Transverse colon (tissue), 4 donors: ENCODE measurements around the gene DNM1L. TPM values are rescaled to one million over a fixed set of nuclear protein-coding genes. Genes with fewer than 3 reads are reported as not detected.

Source experiments
- DNase-seq: peaks from one replicate; pipeline ENCODE4 v3.0.0-alpha.2; 2019
- H3K27ac ChIP-seq, 4 donors: fragments of 200-600 bp; sonication (generic); 2 replicates each; pipeline ENCODE4 v1.5.1; 2016 to 2018; ENCODE audit warnings: inconsistent platforms in 4 of 4
- H3K27me3 ChIP-seq: fragments of 200-600 bp; sonication (generic); 2 replicates; pipeline ENCODE4 v1.5.1; 2017; ENCODE audit warnings: inconsistent platforms
- H3K36me3 ChIP-seq, 4 donors: fragments of 200-600 bp; sonication (generic); 2 replicates each; pipeline ENCODE4 v1.5.1; 2017 to 2019; ENCODE audit warnings: inconsistent platforms in 4 of 4
- H3K4me1 ChIP-seq, 4 donors: fragments of 200-600 bp; sonication (generic); 2 replicates each; pipeline ENCODE4 v1.5.1; 2017 to 2020; ENCODE audit warnings: inconsistent platforms in 4 of 4
- H3K4me3 ChIP-seq, 4 donors: fragments of 200-600 bp; sonication (generic); 1 replicate in 1 of 4; 2 replicates in 3 of 4; pipeline versions ENCODE4 v1.5.1 to v1.6.1; 2017 to 2019; ENCODE audit warnings: inconsistent platforms in 4 of 4
- H3K9me3 ChIP-seq, 2 donors: fragments of 200-600 bp; sonication (generic); 2 replicates each; pipeline ENCODE4 v1.5.1; 2017 to 2019; ENCODE audit warnings: inconsistent platforms in 2 of 2
- EP300 ChIP-seq: sonication (generic); formaldehyde crosslinking; IDR thresholded peaks from one replicate; pipeline ENCODE4 v1.6.1; 2017; ENCODE audit warnings: antibody characterized with exemption, low read depth
- POLR2A ChIP-seq: fragments of 450-650 bp; IDR thresholded peaks from one replicate; pipeline ENCODE4 v1.6.1; 2016; ENCODE audit warnings: antibody characterized with exemption, mild to moderate bottlenecking, moderate library complexity
- POLR2AphosphoS5 ChIP-seq, 3 donors: sonication (generic); formaldehyde crosslinking; IDR thresholded peaks; one replicate each; pipeline ENCODE4 v1.6.1; 2016; ENCODE audit warnings: antibody characterized with exemption in 3 of 3
- WGBS, 2 donors: methylation state at CpG; one replicate each; pipeline ENCODE4 v1.1.5; 2018; ENCODE audit warnings: low coverage in 1 of 2; 5-methylcytosine and 5-hydroxymethylcytosine counted together
- in situ Hi-C, 4 donors: fragments of 200-750 bp; cut with MboI; loops; one replicate each; pipeline versions ENCODE4 v1.15.0 to v1.15.1; 2017; ENCODE audit warnings: low sequenced_read_pairs in 3 of 4, low pct_ligation_motif_present in 1 of 4, low pct_unique_long_range_greater_than_20kb in 1 of 4
- intact Hi-C: fragments of 100-400 bp; cut with DNase I; formaldehyde crosslinking; loops from one replicate; pipeline ENCODE4 v1.15.1; 2023; ENCODE audit warnings: low total_unique reads
- total RNA-seq, 4 donors: library from RNA; depleted of rRNA; stranded (reverse); fragments of >200 nt; gene quantifications; one replicate each; pipeline ENCODE4 v1.1.0, GENCODE V29; 2016
- TF ChIP-seq, protein P1 (sequence below), 5 experiments: fragments of 200-600 bp in 3 of 5; fragments of 450-650 bp in 2 of 5; sonication (generic) in 3 of 5; IDR thresholded peaks; 1 replicate in 2 of 5; 2 replicates in 3 of 5; pipeline ENCODE4 v1.5.1; 2016 to 2017; ENCODE audit warnings: antibody characterized with exemption in 5 of 5, inconsistent platforms in 3 of 5, mild to moderate bottlenecking in 2 of 5, moderate library complexity in 1 of 5

Gene DNM1L
- total RNA-seq, 4 donors from 2014 or later, result 41.2 to 61.3 (median 44.2) TPM

DNA sequence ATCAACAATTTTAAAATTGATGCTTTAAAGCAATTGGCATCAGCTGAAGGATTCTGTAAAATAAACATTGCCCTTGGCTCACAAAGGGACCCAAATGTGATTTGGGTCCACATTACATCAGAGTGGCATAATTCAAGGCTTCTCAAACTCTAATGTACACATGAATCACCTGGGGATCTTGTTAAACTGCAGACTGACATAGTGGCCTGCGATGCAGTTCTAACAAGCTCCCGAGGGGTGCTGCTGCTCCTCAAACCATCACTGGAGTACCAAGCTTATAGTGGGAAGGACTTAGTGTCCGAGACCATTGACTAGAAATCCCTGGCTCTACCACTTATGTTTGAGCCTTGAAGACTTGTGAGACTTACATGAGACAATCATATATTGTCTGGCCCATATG lies 31.8 kb upstream of the DNM1L start:
- 93% methylated on average over 3 of the region's 3 CpGs; no CpG with 5 or more reads in 1 of the 2 donors for WGBS, 2 donors
- no peaks in the 10 kb centered on the region for H3K9me3 ChIP-seq

DNA sequence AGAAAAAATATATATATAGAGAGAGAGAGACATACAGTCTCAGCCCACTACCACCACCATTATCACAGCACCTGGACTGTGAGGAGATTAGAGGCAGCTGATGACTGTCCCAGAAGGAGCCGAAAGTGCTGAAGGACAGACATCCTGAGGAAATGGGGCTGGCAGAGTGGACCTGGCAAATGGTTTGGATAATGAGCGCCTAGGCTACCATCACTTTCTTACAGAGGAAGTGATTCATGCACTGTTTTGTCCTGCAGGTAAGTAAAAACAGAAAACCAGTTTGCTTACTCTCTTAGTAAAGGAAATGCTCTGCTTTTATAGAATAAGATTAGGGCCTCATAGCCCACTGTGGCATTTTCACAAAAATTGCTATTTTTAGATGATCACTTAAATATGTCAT lies 28.6 kb upstream of the DNM1L start:
- 47% methylated on average over 2 of the region's 2 CpGs; no CpG with 5 or more reads in 1 of the 2 donors for WGBS, 2 donors
- H3K4me3 ChIP-seq, result no peak overlapping the region
- H3K27me3 ChIP-seq, result no peaks in the 10 kb centered on the region
- intact Hi-C loops (loop anchor here (10.0 kb wide), 1 partner anchor 186 kb away; no protein-coding TSS in a partner anchor), in situ Hi-C loops (loop anchor here in 3 of 4 donors (10.0 to 25.0 kb wide), 3 partner anchors 196 to 288 kb away; no protein-coding TSS in a partner anchor)
- H3K4me1 ChIP-seq, result no peaks in the 10 kb centered on the region
- no peak for DNase-seq
- no peaks in the 10 kb centered on the region for H3K9me3 ChIP-seq
- TF ChIP-seq, protein P1, sequence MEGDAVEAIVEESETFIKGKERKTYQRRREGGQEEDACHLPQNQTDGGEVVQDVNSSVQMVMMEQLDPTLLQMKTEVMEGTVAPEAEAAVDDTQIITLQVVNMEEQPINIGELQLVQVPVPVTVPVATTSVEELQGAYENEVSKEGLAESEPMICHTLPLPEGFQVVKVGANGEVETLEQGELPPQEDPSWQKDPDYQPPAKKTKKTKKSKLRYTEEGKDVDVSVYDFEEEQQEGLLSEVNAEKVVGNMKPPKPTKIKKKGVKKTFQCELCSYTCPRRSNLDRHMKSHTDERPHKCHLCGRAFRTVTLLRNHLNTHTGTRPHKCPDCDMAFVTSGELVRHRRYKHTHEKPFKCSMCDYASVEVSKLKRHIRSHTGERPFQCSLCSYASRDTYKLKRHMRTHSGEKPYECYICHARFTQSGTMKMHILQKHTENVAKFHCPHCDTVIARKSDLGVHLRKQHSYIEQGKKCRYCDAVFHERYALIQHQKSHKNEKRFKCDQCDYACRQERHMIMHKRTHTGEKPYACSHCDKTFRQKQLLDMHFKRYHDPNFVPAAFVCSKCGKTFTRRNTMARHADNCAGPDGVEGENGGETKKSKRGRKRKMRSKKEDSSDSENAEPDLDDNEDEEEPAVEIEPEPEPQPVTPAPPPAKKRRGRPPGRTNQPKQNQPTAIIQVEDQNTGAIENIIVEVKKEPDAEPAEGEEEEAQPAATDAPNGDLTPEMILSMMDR (IDR thresholded peaks at IDR 0.05), result no peak
- TF ChIP-seq POLR2AphosphoS5 (IDR thresholded peaks at IDR 0.05) (no peak), EP300 (no peak)
- no peak overlapping the region for H3K27ac ChIP-seq
- H3K36me3 ChIP-seq, result no peaks in the 10 kb centered on the region

More for the DNA sequence above, 31.8 kb upstream of the DNM1L start:
- no peak overlapping the region for H3K4me3 ChIP-seq
- TF ChIP-seq EP300, result no peak
- TF ChIP-seq, protein P1 (IDR thresholded peaks at IDR 0.05), result no peak
- no peak for TF ChIP-seq POLR2AphosphoS5 (IDR thresholded peaks at IDR 0.05)
- no peak for TF ChIP-seq POLR2A
- H3K27ac ChIP-seq, result no peak overlapping the region
- DNase-seq, result no peak
- H3K4me1 ChIP-seq, result no peaks in the 10 kb centered on the region
- intact Hi-C loops, result no loop called here
- H3K27me3 ChIP-seq, result no peaks in the 10 kb centered on the region
- in situ Hi-C loops, result loop anchor here in 1 of 4 donors (10.0 kb wide), 1 partner anchor 192 kb away; no protein-coding TSS in a partner anchor
- peaks cover 0 to 16% (median 5%) of the 10 kb centered on the region in 4 donors for H3K36me3 ChIP-seq

DNA sequence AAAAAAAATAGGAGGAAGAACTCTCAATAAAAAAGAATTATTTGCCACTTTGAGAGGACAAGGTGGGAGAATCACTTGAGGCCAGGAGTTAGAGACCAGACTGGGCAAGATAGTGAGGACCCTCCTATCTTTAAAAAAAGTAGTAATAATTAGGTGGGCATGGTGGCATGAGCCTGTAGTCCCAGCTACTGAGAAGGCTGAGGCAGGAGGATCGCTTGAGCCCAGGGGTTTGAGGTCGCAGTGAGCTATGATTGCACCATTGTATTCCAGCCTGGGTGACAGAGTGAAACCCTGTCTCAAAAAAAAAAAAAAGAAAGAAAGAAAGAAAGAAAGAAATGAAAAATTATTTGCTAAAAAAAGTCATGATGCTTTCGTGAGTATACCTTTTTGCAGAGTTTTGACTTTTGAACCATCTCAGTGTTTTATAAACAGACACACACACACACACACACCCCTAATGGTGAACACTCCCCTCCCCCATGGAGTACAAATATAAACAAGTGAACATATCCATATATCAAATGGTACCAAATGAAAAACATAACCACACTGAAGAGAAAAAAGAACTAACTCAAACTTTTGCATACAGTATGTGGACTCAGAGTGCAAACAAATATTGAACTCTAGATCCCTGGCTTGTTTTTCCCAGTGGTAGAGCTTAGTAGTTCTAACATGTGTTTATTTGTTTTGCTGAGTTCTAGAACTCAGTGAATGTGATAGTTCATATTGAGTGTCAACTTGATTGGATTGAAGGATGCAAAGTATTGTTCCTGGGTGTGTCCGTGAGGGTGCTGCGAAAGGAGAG lies 27.7 kb upstream of the DNM1L start:
- in situ Hi-C loops (loop anchor here in 3 of 4 donors (10.0 to 25.0 kb wide), 3 partner anchors 197 to 289 kb away; no protein-coding TSS in a partner anchor), intact Hi-C loops (loop anchor here (10.0 kb wide), 1 partner anchor 187 kb away; no protein-coding TSS in a partner anchor)
- WGBS, 2 donors, result 72 to 92% methylated on average over 3 to 5 of the region's 5 CpGs

DNA sequence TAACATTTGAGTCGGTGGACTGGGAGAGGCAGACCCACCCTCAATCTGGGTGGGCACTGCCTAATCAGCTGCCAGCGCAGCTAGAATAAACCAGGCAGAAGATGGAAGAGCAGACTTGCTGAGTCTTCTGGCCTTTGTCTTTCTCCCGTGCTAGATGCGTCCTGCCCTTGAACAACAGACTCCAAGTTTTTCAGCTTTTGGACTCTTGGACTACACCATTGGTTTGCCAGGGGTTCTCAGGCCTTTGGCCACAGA lies 27.2 kb upstream of the DNM1L start:
- no peaks in the 10 kb centered on the region for H3K36me3 ChIP-seq
- in situ Hi-C loops, result loop anchor here in 3 of 4 donors (10.0 to 25.0 kb wide), 3 partner anchors 197 to 290 kb away; no protein-coding TSS in a partner anchor
- 85% methylated on average over 4 of the region's 4 CpGs; no CpG with 5 or more reads in 1 of the 2 donors for WGBS, 2 donors
- no peaks in the 10 kb centered on the region for H3K4me1 ChIP-seq
- TF ChIP-seq POLR2A (no peak), POLR2AphosphoS5 (IDR thresholded peaks at IDR 0.05) (no peak), EP300 (no peak)
- TF ChIP-seq, protein P1 (IDR thresholded peaks at IDR 0.05), result no peak
- intact Hi-C loops, result loop anchor here (10.0 kb wide), 1 partner anchor 187 kb away; no protein-coding TSS in a partner anchor
- H3K27me3 ChIP-seq, result no peaks in the 10 kb centered on the region
- no peak overlapping the region for H3K27ac ChIP-seq
- no peaks in the 10 kb centered on the region for H3K9me3 ChIP-seq
- no peak overlapping the region for H3K4me3 ChIP-seq
- DNase-seq, result no peak

More for the DNA sequence above, 27.7 kb upstream of the DNM1L start:
- no peaks in the 10 kb centered on the region for H3K9me3 ChIP-seq
- no peaks in the 10 kb centered on the region for H3K36me3 ChIP-seq
- DNase-seq, result no peak
- H3K4me1 ChIP-seq, result no peaks in the 10 kb centered on the region
- H3K27me3 ChIP-seq, result no peaks in the 10 kb centered on the region
- H3K27ac ChIP-seq, result no peak overlapping the region
- H3K4me3 ChIP-seq, result no peak overlapping the region
- TF ChIP-seq POLR2A, result no peak
